ENCODE data around the gene MSI2.

The MSI2 gene

GRCh38 chr17:57403236-57403635 is 146.9 kb downstream of the MSI2 start:
- Histone ChIP-seq H2AK5ac (ENCODE audit: low read length) (no peak overlapping the region), H2BK12ac (ENCODE audit: low read length) (no peak overlapping the region), H3K18ac (ENCODE audit: low read length) (no peak overlapping the region), H2BK120ac (ENCODE audit: insufficient read depth, low read length, poor library complexity) (no peak overlapping the region), H4K12ac (ENCODE audit: low read depth, low read length) (no peak overlapping the region), H3K4me3 (ENCODE audit: low read depth, low read length) (no peak overlapping the region), H3K79me1 (ENCODE audit: low read length) (peaks cover 7% of the 10 kb centered on the region), H3K27me3 (ENCODE audit: insufficient read depth, low read length) (no peaks in the 10 kb centered on the region), H3K9ac (ENCODE audit: low read length) (no peak overlapping the region), H3K14ac (ENCODE audit: low read length) (no peak overlapping the region), H3K23ac (ENCODE audit: low read length) (no peak overlapping the region), H3K36me3 (ENCODE audit: control insufficient read depth in 1 of 2, insufficient read depth in 2 of 2, low read length in 2 of 2) (peaks cover 12 to 17% of the 10 kb centered on the region in 2 experiments), H3K9me3 (ENCODE audit: insufficient read depth, low read depth, low read length) (no peaks in the 10 kb centered on the region), H3K4me1 (ENCODE audit: control insufficient read depth in 1 of 2, insufficient read depth in 2 of 2, low read length in 2 of 2) (peaks cover 12 to 30% of the 10 kb centered on the region in 2 experiments), H2BK5ac (ENCODE audit: low read depth, low read length, poor library complexity) (no peak overlapping the region), H4K8ac (ENCODE audit: low read depth, low read length) (no peak overlapping the region), H2AFZ (ENCODE audit: insufficient read depth, low read length, poor library complexity) (no peak overlapping the region), H3K27ac (ENCODE audit: low read depth, low read length) (no peak overlapping the region), H3K79me2 (ENCODE audit: control insufficient read depth, insufficient read depth, low read length, poor library complexity) (peaks cover 3% of the 10 kb centered on the region), H3K4ac (ENCODE audit: low read depth, low read length) (no peak overlapping the region), H4K91ac (ENCODE audit: low read depth, low read length) (no peak overlapping the region), H3K4me2 (ENCODE audit: low read length) (no peak overlapping the region)
- WGBS (ENCODE audit: extremely low coverage, insufficient coverage, insufficient read length), result no CpG with 5 or more reads among the region's 2 CpGs
- DNase-seq, result no peak

GRCh38 chr17:57404073-57404472 is 147.8 kb downstream of the MSI2 start:
- H3K79me1 ChIP-seq (ENCODE audit: low read length), result peaks cover 8% of the 10 kb centered on the region
- H2AFZ ChIP-seq (ENCODE audit: insufficient read depth, low read length, poor library complexity), result no peak overlapping the region
- no peak overlapping the region for H4K91ac ChIP-seq (ENCODE audit: low read depth, low read length)
- H3K9ac ChIP-seq (ENCODE audit: low read length), result no peak overlapping the region
- H3K23ac ChIP-seq (ENCODE audit: low read length), result no peak overlapping the region
- no peak overlapping the region for H4K8ac ChIP-seq (ENCODE audit: low read depth, low read length)
- no peak overlapping the region for H2BK5ac ChIP-seq (ENCODE audit: low read depth, low read length, poor library complexity)
- H3K36me3 ChIP-seq (ENCODE audit: control insufficient read depth in 1 of 2, insufficient read depth in 2 of 2, low read length in 2 of 2), result peaks cover 12 to 17% of the 10 kb centered on the region in 2 experiments
- H3K18ac ChIP-seq (ENCODE audit: low read length), result no peak overlapping the region
- WGBS (ENCODE audit: extremely low coverage, insufficient coverage, insufficient read length), result no CpG with 5 or more reads among the region's 4 CpGs
- no peak overlapping the region for H3K4ac ChIP-seq (ENCODE audit: low read depth, low read length)
- H2BK120ac ChIP-seq (ENCODE audit: insufficient read depth, low read length, poor library complexity), result no peak overlapping the region
- no peak overlapping the region for H3K14ac ChIP-seq (ENCODE audit: low read length)
- H3K4me2 ChIP-seq (ENCODE audit: low read length), result no peak overlapping the region
- H3K4me1 ChIP-seq (ENCODE audit: control insufficient read depth in 1 of 2, insufficient read depth in 2 of 2, low read length in 2 of 2), result peaks cover 12 to 33% of the 10 kb centered on the region in 2 experiments
- no peak overlapping the region for H2BK12ac ChIP-seq (ENCODE audit: low read length)
- peaks cover 3% of the 10 kb centered on the region for H3K79me2 ChIP-seq (ENCODE audit: control insufficient read depth, insufficient read depth, low read length, poor library complexity)
- H3K4me3 ChIP-seq (ENCODE audit: low read depth, low read length), result no peak overlapping the region
- H2AK5ac ChIP-seq (ENCODE audit: low read length), result no peak overlapping the region
- no peak overlapping the region for H4K12ac ChIP-seq (ENCODE audit: low read depth, low read length)
- no peaks in the 10 kb centered on the region for H3K27me3 ChIP-seq (ENCODE audit: insufficient read depth, low read length)
- H3K27ac ChIP-seq (ENCODE audit: low read depth, low read length), result no peak overlapping the region
- H3K9me3 ChIP-seq (ENCODE audit: insufficient read depth, low read depth, low read length), result no peaks in the 10 kb centered on the region
- DNase-seq, result no peak

GRCh38 chr17:57404795-57405490 is 148.6 kb downstream of the MSI2 start:
- H4K12ac ChIP-seq (ENCODE audit: low read depth, low read length), result no peak overlapping the region
- H3K79me2 ChIP-seq (ENCODE audit: control insufficient read depth, insufficient read depth, low read length, poor library complexity), result peaks cover 3% of the 10 kb centered on the region

GRCh38 chr17:57405491-57406072 is 149.3 kb downstream of the MSI2 start:
- no peak overlapping the region for H4K8ac ChIP-seq (ENCODE audit: low read depth, low read length)
- no peak overlapping the region for H3K4ac ChIP-seq (ENCODE audit: low read depth, low read length)
- no peak overlapping the region for H2BK120ac ChIP-seq (ENCODE audit: insufficient read depth, low read length, poor library complexity)
- WGBS (ENCODE audit: extremely low coverage, insufficient coverage, insufficient read length), result no CpG with 5 or more reads among the region's 5 CpGs
- no peak overlapping the region for H3K18ac ChIP-seq (ENCODE audit: low read length)
- H3K79me1 ChIP-seq (ENCODE audit: low read length), result peaks cover 8% of the 10 kb centered on the region
- no peak overlapping the region for H2AFZ ChIP-seq (ENCODE audit: insufficient read depth, low read length, poor library complexity)
- H3K14ac ChIP-seq (ENCODE audit: low read length), result no peak overlapping the region
- H3K36me3 ChIP-seq (ENCODE audit: control insufficient read depth in 1 of 2, insufficient read depth in 2 of 2, low read length in 2 of 2), result peaks cover 12 to 17% of the 10 kb centered on the region in 2 experiments
- no peak overlapping the region for H4K91ac ChIP-seq (ENCODE audit: low read depth, low read length)
- H3K4me3 ChIP-seq (ENCODE audit: low read depth, low read length), result no peak overlapping the region
- no peak overlapping the region for H2BK5ac ChIP-seq (ENCODE audit: low read depth, low read length, poor library complexity)
- H3K9me3 ChIP-seq (ENCODE audit: insufficient read depth, low read depth, low read length), result no peaks in the 10 kb centered on the region
- no peak overlapping the region for H2BK12ac ChIP-seq (ENCODE audit: low read length)
- no peak overlapping the region for H3K9ac ChIP-seq (ENCODE audit: low read length)
- H3K4me1 ChIP-seq (ENCODE audit: control insufficient read depth in 1 of 2, insufficient read depth in 2 of 2, low read length in 2 of 2), result peaks cover 12 to 32% of the 10 kb centered on the region in 2 experiments
- H3K27me3 ChIP-seq (ENCODE audit: insufficient read depth, low read length), result no peaks in the 10 kb centered on the region
- H3K27ac ChIP-seq (ENCODE audit: low read depth, low read length), result no peak overlapping the region
- H4K12ac ChIP-seq (ENCODE audit: low read depth, low read length), result no peak overlapping the region
- no peak for DNase-seq
- no peak overlapping the region for H3K23ac ChIP-seq (ENCODE audit: low read length)
- peaks cover 3% of the 10 kb centered on the region for H3K79me2 ChIP-seq (ENCODE audit: control insufficient read depth, insufficient read depth, low read length, poor library complexity)
- H2AK5ac ChIP-seq (ENCODE audit: low read length), result no peak overlapping the region
- no peak overlapping the region for H3K4me2 ChIP-seq (ENCODE audit: low read length)

More at GRCh38 chr17:57404795-57405490, 148.6 kb downstream of the MSI2 start:
- Histone ChIP-seq H4K8ac (ENCODE audit: low read depth, low read length) (no peak overlapping the region), H2BK120ac (ENCODE audit: insufficient read depth, low read length, poor library complexity) (no peak overlapping the region), H3K4me1 (ENCODE audit: control insufficient read depth in 1 of 2, insufficient read depth in 2 of 2, low read length in 2 of 2) (peaks cover 12 to 33% of the 10 kb centered on the region in 2 experiments), H3K36me3 (ENCODE audit: control insufficient read depth in 1 of 2, insufficient read depth in 2 of 2, low read length in 2 of 2) (peaks cover 12 to 17% of the 10 kb centered on the region in 2 experiments), H3K23ac (ENCODE audit: low read length) (no peak overlapping the region), H3K79me1 (ENCODE audit: low read length) (peaks cover 8% of the 10 kb centered on the region), H4K91ac (ENCODE audit: low read depth, low read length) (no peak overlapping the region), H2AFZ (ENCODE audit: insufficient read depth, low read length, poor library complexity) (no peak overlapping the region), H3K4me3 (ENCODE audit: low read depth, low read length) (no peak overlapping the region), H3K9ac (ENCODE audit: low read length) (no peak overlapping the region), H2BK5ac (ENCODE audit: low read depth, low read length, poor library complexity) (no peak overlapping the region), H3K18ac (ENCODE audit: low read length) (peak overlapping the region; percentile 11), H3K4ac (ENCODE audit: low read depth, low read length) (no peak overlapping the region), H3K27me3 (ENCODE audit: insufficient read depth, low read length) (no peaks in the 10 kb centered on the region), H2BK12ac (ENCODE audit: low read length) (no peak overlapping the region), H3K14ac (ENCODE audit: low read length) (no peak overlapping the region), H3K27ac (ENCODE audit: low read depth, low read length) (no peak overlapping the region), H3K9me3 (ENCODE audit: insufficient read depth, low read depth, low read length) (no peaks in the 10 kb centered on the region), H2AK5ac (ENCODE audit: low read length) (no peak overlapping the region), H3K4me2 (ENCODE audit: low read length) (no peak overlapping the region)
- no CpG with 5 or more reads among the region's 6 CpGs for WGBS (ENCODE audit: extremely low coverage, insufficient coverage, insufficient read length)
- no peak for DNase-seq
